Effector memory CD4-positive, alpha-beta T cell (primary cell): ENCODE data around the gene CDK11B.
"Not testable (repeated sequence)": the region's sequence is repeated elsewhere in the genome, so short reads cannot be mapped to it uniquely, and the experiment has no call there.

ENCODE experiments used
- DNase-seq, 3 donors: peaks; one replicate each; pipeline ENCODE4 v3.0.0-alpha.2; 2020
- H3K27ac ChIP-seq: 2 replicates; pipeline ENCODE4 v1.7.0; 2013; ENCODE audit warnings: mild to moderate bottlenecking, low read length, moderate library complexity; ENCODE audit not compliant: insufficient read depth, poor library complexity, severe bottlenecking
- H3K27me3 ChIP-seq: replicated peaks from 2 replicates; pipeline ENCODE4 v1.7.0; 2013; ENCODE audit warnings: mild to moderate bottlenecking, low read length; ENCODE audit not compliant: insufficient read depth, control insufficient read depth, poor library complexity, severe bottlenecking
- H3K36me3 ChIP-seq: 2 replicates; pipeline ENCODE4 v1.7.0; 2013; ENCODE audit warnings: mild to moderate bottlenecking, low read length, moderate library complexity; ENCODE audit not compliant: control insufficient read depth, insufficient read depth
- H3K4me1 ChIP-seq: 2 replicates; pipeline ENCODE4 v1.7.0; 2013; ENCODE audit warnings: low read length, mild to moderate bottlenecking; ENCODE audit not compliant: control insufficient read depth, insufficient read depth, poor library complexity, severe bottlenecking
- H3K4me3 ChIP-seq: 2 replicates; pipeline ENCODE4 v1.7.0; 2013; ENCODE audit warnings: low read length, low read depth, mild to moderate bottlenecking; ENCODE audit not compliant: insufficient read depth, poor library complexity, severe bottlenecking
- H3K9me3 ChIP-seq: 2 replicates; pipeline ENCODE4 v1.7.0; 2013; ENCODE audit warnings: mild to moderate bottlenecking, low read length, moderate library complexity; ENCODE audit not compliant: control insufficient read depth

The CDK11B gene

DNA sequence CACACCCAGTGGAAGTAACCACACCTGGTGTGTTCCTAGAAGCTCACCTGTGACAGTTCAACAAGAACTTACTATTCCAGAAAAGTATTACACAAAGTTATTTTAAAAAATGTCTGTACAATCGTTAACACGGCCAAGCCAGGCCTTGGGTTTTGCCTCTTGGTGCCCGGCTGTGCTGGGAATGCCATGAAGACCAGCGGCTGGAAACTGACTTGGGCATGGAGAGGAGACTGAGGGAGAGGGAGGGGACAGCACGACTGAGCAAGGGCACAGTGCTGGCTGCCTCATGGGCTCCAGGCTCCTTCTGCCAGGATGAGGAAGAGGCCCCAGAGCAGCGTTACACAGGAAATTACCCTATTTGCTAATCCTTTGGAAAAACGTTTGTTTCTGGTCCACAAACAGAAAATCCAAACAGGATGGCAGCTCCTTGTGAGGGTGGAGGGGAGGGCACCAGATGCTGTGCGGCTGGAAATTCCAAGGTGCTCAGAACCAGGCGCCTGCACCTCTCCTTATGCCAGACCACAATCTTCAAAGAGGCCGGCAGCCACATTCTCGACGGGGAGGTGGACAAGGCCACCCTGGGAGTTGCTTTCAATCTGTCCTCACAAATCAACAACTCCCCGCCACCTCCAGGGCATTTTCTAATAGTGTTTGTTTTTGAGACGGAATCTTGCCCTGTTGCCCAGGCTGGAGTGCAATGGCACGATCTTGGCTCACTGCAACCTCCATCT, 4.2 kb upstream of the CDK11B start:
- not testable (repeated sequence) for H3K27me3 ChIP-seq, DNase-seq, H3K9me3 ChIP-seq, H3K4me3 ChIP-seq, H3K4me1 ChIP-seq
- Histone ChIP-seq H3K36me3 (peaks cover 19% of the 10 kb centered on the region), H3K27ac (peak overlapping the region; percentile 4)

GRCh38 chr1:1662392-1662791, 3.6 kb upstream of the CDK11B start:
- H3K4me1 ChIP-seq, H3K9me3 ChIP-seq, H3K27ac ChIP-seq, DNase-seq, H3K27me3 ChIP-seq, H3K4me3 ChIP-seq: not testable (repeated sequence)
- peaks cover 19% of the 10 kb centered on the region for H3K36me3 ChIP-seq

DNA sequence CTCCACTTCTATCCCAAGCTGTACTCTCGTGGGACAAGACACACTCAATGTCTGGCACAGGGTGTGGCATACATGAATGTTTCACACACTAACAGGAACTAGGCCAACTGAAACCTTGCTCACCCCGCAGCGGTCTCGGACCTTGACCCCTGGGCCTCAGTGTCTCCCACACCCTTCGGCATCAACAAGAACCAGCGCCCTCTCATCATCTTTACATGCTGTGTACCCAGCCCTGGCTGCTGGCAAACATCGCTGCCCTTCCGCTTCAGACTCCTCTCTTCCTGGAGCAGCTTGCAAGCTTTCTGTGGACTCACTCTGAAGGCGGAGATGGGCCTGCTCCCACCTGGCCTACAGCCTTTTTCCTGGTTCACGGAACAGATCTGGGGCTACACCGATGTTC, 10.5 kb downstream of the CDK11B start:
- not testable (repeated sequence) for DNase-seq, H3K9me3 ChIP-seq, H3K4me1 ChIP-seq, H3K4me3 ChIP-seq, H3K27me3 ChIP-seq, H3K27ac ChIP-seq
- peaks cover 29% of the 10 kb centered on the region for H3K36me3 ChIP-seq

- DNase-seq, H3K9me3 ChIP-seq, H3K4me3 ChIP-seq, H3K27ac ChIP-seq, H3K27me3 ChIP-seq, H3K4me1 ChIP-seq: not testable (repeated sequence)
- peaks cover 28% of the 10 kb centered on the region for H3K36me3 ChIP-seq
Measured at GRCh38 chr1:1647567-1648241, 11.1 kb downstream of the CDK11B start.

- not testable (repeated sequence) for DNase-seq, H3K4me1 ChIP-seq, H3K4me3 ChIP-seq, H3K27ac ChIP-seq, H3K9me3 ChIP-seq, H3K27me3 ChIP-seq
- peaks cover 21% of the 10 kb centered on the region for H3K36me3 ChIP-seq
Measured at GRCh38 chr1:1646326-1646725, 12.5 kb downstream of the CDK11B start.

- H3K4me3 ChIP-seq, DNase-seq, H3K27me3 ChIP-seq, H3K9me3 ChIP-seq, H3K27ac ChIP-seq, H3K4me1 ChIP-seq, H3K36me3 ChIP-seq: not testable (repeated sequence)
Measured at GRCh38 chr1:1640711-1641461, 17.9 kb downstream of the CDK11B start.

DNA sequence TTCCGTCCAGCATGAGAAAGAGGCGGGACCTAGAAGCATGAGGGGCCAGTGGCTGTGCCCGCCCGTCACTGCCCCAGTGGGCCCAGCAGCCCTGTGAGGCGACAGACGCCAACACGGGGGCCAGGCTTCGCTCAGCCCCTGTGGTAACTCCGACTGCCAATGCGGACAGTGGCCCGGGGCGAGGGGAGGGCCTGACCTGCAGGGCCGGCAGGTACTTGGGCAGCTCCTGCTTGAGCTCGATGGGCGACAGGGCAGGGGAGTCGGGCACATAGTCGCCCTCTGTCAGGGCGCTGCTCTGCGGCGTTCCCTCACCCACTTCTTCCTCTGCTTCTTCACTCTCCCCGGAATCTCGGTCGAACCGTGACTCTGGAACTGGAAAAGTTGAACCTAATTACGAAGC, 18.7 kb downstream of the CDK11B start:
- not testable (repeated sequence) for H3K4me3 ChIP-seq, DNase-seq, H3K9me3 ChIP-seq, H3K27ac ChIP-seq, H3K4me1 ChIP-seq, H3K36me3 ChIP-seq, H3K27me3 ChIP-seq

DNA sequence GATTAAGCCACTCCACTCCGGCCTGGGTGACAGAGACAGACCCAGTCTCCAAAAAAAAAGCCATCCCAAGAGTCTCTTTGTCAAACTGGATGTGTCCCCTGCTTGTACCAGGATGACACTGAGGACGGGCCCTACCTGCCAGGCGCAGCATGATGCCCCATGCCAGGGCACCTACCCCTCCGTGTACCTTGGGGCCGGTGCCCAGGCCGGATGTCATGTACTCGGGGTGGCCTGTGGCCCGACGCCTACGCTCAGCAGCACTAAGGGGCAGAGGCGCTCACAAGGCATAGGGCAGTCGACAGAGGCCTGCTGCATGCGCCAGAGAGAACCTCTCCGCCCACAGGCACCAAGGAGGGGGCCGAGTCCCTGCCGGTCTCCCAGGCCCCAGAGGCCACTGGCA, 19.4 kb downstream of the CDK11B start:
- not testable (repeated sequence) for DNase-seq

GRCh38 chr1:1638528-1638927, 20.3 kb downstream of the CDK11B start:
- H3K9me3 ChIP-seq, H3K4me3 ChIP-seq, H3K27me3 ChIP-seq, H3K4me1 ChIP-seq, DNase-seq, H3K36me3 ChIP-seq, H3K27ac ChIP-seq: not testable (repeated sequence)

More for the DNA sequence above, 19.4 kb downstream of the CDK11B start:
- not testable (repeated sequence) for H3K27ac ChIP-seq, H3K4me1 ChIP-seq, H3K4me3 ChIP-seq, H3K27me3 ChIP-seq, H3K36me3 ChIP-seq, H3K9me3 ChIP-seq

GRCh38 chr1:1637479-1637875, 21.3 kb downstream of the CDK11B start:
- not testable (repeated sequence) for H3K36me3 ChIP-seq, DNase-seq, H3K9me3 ChIP-seq, H3K27me3 ChIP-seq, H3K4me3 ChIP-seq, H3K4me1 ChIP-seq, H3K27ac ChIP-seq
